HL-60 (cell line): ENCODE measurements around the gene FAM184B.
A peak's percentile ranks its signal among the peaks of the same experiment; 100 is the strongest.

Source experiments
- DNase-seq, 2 experiments: peaks; one replicate each; pipeline ENCODE4 v3.0.0-alpha.2; 2010 to 2020; ENCODE audit warnings: low read depth in 1 of 2, low spot score in 1 of 2
- H3K27ac ChIP-seq: fragments of 250-450 bp; sonication (Bioruptor Pico); replicated peaks from 2 replicates; pipeline ENCODE4 v1.5.1; 2020; ENCODE audit warnings: mild to moderate bottlenecking, moderate library complexity
- H3K27me3 ChIP-seq: fragments of 250-450 bp; sonication (Bioruptor Pico); 2 replicates; pipeline ENCODE4 v1.5.1; 2021; ENCODE audit warnings: mild to moderate bottlenecking, moderate library complexity; ENCODE audit not compliant: insufficient read depth, poor library complexity, severe bottlenecking
- H3K4me3 ChIP-seq: replicated peaks from 2 replicates; pipeline ENCODE4 v1.5.1; 2011; ENCODE audit warnings: mild to moderate bottlenecking, control low read depth, low read length; ENCODE audit not compliant: insufficient read depth
- GABPA ChIP-seq: IDR thresholded peaks from 2 replicates; pipeline ENCODE4 v1.6.1; 2012; ENCODE audit warnings: low read depth
- POLR2AphosphoS5 ChIP-seq: IDR thresholded peaks from 2 replicates; pipeline ENCODE4 v1.6.1; 2012; ENCODE audit warnings: low read depth
- SPI1 ChIP-seq: IDR thresholded peaks from 2 replicates; pipeline ENCODE4 v1.6.1; 2012; ENCODE audit warnings: low read depth, mild to moderate bottlenecking, borderline replicate concordance
- TF ChIP-seq, protein P1 (sequence below): IDR thresholded peaks from one replicate; pipeline ENCODE4 v1.5.1; 2011; ENCODE audit warnings: low read length, control low read depth, inconsistent platforms; ENCODE audit not compliant: insufficient read depth
- TF ChIP-seq, protein P2 (sequence below): IDR thresholded peaks from 2 replicates; pipeline ENCODE4 v1.6.1; 2012; ENCODE audit warnings: low read depth; ENCODE audit not compliant: insufficient replicate concordance

Gene FAM184B

DNA sequence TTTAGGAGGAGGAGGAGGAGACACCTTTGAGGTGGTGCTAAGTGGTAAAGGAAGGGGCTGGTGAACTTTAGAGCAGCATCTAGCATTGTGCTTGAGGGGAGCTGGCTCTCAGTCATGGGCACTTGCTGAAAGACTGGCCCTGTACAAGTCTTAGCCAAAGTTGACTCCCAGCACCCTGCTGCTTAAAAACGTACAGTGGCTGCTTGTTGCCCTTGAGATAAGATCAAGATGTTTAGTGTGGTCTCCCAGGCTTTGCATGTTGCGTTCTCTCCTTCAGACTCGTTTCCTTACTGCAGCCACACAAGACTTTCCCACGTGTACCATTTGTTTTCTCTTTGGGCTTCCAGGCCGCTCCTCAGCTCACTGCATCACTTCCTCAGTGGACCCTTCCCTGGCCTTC, 165.1 kb downstream of the FAM184B start:
- no peaks in the 10 kb centered on the region for H3K27me3 ChIP-seq
- H3K27ac ChIP-seq: no peak overlapping the region
- H3K4me3 ChIP-seq: peak overlapping the region; percentile 6; the same call in 1 of the 2 replicates
- no peak for TF ChIP-seq SPI1
- no peak for TF ChIP-seq POLR2AphosphoS5
- TF ChIP-seq GABPA: no peak
- TF ChIP-seq, protein P1, sequence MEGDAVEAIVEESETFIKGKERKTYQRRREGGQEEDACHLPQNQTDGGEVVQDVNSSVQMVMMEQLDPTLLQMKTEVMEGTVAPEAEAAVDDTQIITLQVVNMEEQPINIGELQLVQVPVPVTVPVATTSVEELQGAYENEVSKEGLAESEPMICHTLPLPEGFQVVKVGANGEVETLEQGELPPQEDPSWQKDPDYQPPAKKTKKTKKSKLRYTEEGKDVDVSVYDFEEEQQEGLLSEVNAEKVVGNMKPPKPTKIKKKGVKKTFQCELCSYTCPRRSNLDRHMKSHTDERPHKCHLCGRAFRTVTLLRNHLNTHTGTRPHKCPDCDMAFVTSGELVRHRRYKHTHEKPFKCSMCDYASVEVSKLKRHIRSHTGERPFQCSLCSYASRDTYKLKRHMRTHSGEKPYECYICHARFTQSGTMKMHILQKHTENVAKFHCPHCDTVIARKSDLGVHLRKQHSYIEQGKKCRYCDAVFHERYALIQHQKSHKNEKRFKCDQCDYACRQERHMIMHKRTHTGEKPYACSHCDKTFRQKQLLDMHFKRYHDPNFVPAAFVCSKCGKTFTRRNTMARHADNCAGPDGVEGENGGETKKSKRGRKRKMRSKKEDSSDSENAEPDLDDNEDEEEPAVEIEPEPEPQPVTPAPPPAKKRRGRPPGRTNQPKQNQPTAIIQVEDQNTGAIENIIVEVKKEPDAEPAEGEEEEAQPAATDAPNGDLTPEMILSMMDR: no peak
- TF ChIP-seq, protein P2, sequence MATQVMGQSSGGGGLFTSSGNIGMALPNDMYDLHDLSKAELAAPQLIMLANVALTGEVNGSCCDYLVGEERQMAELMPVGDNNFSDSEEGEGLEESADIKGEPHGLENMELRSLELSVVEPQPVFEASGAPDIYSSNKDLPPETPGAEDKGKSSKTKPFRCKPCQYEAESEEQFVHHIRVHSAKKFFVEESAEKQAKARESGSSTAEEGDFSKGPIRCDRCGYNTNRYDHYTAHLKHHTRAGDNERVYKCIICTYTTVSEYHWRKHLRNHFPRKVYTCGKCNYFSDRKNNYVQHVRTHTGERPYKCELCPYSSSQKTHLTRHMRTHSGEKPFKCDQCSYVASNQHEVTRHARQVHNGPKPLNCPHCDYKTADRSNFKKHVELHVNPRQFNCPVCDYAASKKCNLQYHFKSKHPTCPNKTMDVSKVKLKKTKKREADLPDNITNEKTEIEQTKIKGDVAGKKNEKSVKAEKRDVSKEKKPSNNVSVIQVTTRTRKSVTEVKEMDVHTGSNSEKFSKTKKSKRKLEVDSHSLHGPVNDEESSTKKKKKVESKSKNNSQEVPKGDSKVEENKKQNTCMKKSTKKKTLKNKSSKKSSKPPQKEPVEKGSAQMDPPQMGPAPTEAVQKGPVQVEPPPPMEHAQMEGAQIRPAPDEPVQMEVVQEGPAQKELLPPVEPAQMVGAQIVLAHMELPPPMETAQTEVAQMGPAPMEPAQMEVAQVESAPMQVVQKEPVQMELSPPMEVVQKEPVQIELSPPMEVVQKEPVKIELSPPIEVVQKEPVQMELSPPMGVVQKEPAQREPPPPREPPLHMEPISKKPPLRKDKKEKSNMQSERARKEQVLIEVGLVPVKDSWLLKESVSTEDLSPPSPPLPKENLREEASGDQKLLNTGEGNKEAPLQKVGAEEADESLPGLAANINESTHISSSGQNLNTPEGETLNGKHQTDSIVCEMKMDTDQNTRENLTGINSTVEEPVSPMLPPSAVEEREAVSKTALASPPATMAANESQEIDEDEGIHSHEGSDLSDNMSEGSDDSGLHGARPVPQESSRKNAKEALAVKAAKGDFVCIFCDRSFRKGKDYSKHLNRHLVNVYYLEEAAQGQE: no peak
- no peak for DNase-seq

DNA sequence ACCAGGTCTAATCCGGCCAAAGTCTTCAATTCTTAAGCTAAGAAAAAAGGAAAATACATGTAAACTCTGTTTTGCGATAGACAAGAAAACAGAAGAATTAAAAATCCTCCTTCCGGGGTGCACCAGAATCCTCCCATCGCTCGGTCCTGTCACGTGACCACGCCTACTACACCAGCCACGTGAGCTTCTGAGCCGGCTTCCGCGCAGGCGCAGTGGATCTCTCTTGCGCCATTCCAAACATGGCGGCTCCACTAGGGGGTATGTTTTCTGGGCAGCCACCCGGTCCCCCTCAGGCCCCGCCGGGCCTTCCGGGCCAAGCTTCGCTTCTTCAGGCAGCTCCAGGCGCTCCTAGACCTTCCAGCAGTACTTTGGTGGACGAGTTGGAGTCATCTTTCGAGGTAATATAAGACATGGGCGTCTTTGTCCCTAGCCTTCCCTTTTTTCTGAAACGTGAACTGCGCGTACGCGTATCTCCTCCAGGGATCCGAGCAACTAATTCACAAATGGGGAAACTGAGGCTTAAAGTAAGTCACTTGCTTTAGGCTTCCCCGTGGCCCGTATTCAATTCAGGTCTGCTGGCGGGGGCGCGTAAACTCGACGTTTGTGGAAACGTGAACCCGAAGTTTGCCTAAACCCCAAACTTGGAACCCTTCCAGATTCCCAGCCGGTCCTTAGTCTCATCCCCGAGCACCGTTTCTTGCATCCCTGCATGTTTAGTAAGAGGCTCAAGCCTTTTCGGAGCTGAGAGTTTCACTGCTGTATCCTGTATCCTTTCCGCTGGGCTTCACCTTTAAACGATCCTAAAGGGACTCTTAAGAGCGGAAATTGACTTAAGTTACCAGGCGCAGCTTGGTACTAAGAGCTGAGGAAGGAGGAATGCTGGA, 166.8 kb downstream of the FAM184B start, which contains the start of gene MED28:
Gene MED28 (plus strand): TSS at position 226 of the 884 bp plus-strand sequence. CDS start 14 bp downstream, at position 240.
- Histone ChIP-seq H3K27ac (peak within 1 kb of the TSS; percentile 84), H3K27me3 (no peaks in the 10 kb centered on the region), H3K4me3 (peak within 1 kb of the TSS; percentile 89)
- TF ChIP-seq SPI1: peak; percentile 64; the same call in 1 of the 2 replicates
- no peak for TF ChIP-seq GABPA
- peak; percentile 90 for TF ChIP-seq POLR2AphosphoS5
- TF ChIP-seq, protein P1: no peak
- TF ChIP-seq, protein P2: peak; percentile 68
- peak; percentile 87 to 95 for DNase-seq

DNA sequence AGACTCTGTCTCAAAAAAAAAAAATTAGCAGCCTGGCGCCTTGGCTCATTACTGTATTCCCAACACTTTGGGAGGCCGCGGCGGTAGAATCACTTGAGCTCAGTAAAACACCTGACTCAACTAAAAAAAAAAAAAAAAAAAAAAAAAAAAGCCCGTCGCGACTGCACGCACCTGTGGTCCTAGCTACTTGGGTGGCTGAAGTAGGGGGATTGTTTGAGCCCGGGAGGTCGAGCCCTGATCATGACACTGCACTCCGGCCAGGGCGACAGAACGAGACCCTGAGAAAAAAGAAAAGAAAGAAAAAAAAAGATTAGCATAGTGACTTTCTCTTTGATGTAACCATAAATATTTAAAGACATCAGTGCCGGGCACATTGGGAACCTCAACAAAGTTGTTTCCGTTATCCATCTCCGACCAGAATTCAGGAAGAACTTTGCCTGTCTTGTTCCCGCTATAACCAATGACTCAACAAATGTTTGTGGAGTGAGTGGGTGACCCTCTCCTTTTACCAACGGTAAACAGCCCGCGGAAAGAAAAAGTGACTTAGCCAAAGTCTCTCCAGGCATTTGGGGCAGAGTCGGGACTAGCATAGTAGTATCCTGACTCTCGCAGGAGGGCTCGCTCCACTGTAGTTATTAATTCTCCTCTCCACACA, 167.5 kb downstream of the FAM184B start:
- H3K27me3 ChIP-seq: no peaks in the 10 kb centered on the region
- H3K4me3 ChIP-seq: peak overlapping the region; percentile 89
- peak overlapping the region; percentile 84 for H3K27ac ChIP-seq
- no peak for TF ChIP-seq SPI1
- TF ChIP-seq GABPA: no peak
- no peak; the same call in 1 of the 2 replicates for TF ChIP-seq POLR2AphosphoS5
- TF ChIP-seq, protein P1: no peak
- TF ChIP-seq, protein P2: no peak
- no peak for DNase-seq
